RWPE2 (cell line): ENCODE data around the gene ADK.
A peak's percentile ranks its signal among the peaks of the same experiment; 100 is the strongest.

Experiments
- ATAC-seq: fragments of 200-7000 bp; cut with Tn5 transposase; 3 replicates; pipeline ENCODE4 v1.9.1; 2021; ENCODE audit warnings: low read depth
- DNase-seq: peaks from one replicate; pipeline ENCODE4 v3.0.0-alpha.2; 2020; ENCODE audit warnings: low spot score
- H3K27ac ChIP-seq: fragments of 450-650 bp; 2 replicates; pipeline ENCODE4 v1.5.1; 2017; ENCODE audit warnings: mild to moderate bottlenecking; ENCODE audit not compliant: poor library complexity, severe bottlenecking
- H3K27me3 ChIP-seq: fragments of 250-450 bp; sonication (Bioruptor Pico); 2 replicates; pipeline ENCODE4 v1.5.1; 2021; ENCODE audit warnings: mild to moderate bottlenecking, moderate library complexity; ENCODE audit not compliant: insufficient read depth, poor library complexity, severe bottlenecking
- H3K36me3 ChIP-seq: fragments of 250-450 bp; sonication (Bioruptor Pico); 2 replicates; pipeline ENCODE4 v1.5.1; 2020; ENCODE audit warnings: low read depth, mild to moderate bottlenecking, moderate library complexity
- H3K4me1 ChIP-seq: fragments of 250-450 bp; sonication (Bioruptor Pico); 2 replicates; pipeline ENCODE4 v1.5.1; 2021; ENCODE audit warnings: mild to moderate bottlenecking, moderate library complexity; ENCODE audit not compliant: insufficient read depth, poor library complexity, severe bottlenecking
- H3K4me3 ChIP-seq: fragments of 250-450 bp; sonication (Bioruptor Pico); 2 replicates; pipeline ENCODE4 v1.5.1; 2021; ENCODE audit warnings: mild to moderate bottlenecking, moderate library complexity; ENCODE audit not compliant: severe bottlenecking
- H3K9me3 ChIP-seq: fragments of 250-450 bp; sonication (Bioruptor Pico); 2 replicates; pipeline ENCODE4 v1.5.1; 2021; ENCODE audit warnings: mild to moderate bottlenecking, moderate library complexity; ENCODE audit not compliant: severe bottlenecking
- CTCF ChIP-seq: fragments of 450-650 bp; IDR thresholded peaks from one replicate; pipeline ENCODE4 v1.5.1; 2017; ENCODE audit warnings: mild to moderate bottlenecking, moderate library complexity; ENCODE audit not compliant: poor library complexity, severe bottlenecking

The ADK gene

DNA sequence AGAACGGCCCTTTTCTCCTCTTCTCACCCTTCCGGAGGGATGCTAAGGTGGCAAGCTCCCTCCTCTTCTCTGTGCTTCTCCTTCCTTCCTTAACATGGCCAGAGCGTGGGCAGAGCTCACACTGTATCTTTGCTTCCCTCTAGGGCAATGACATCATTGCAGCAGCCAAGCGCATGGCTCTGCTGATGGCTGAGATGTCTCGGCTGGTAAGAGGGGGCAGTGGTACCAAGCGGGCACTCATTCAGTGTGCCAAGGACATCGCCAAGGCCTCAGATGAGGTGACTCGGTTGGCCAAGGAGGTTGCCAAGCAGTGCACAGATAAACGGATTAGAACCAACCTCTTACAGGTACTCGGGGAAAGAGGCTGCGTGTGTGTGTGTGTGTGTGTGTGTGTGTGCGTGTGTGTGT lies 37.0 kb upstream of the ADK start:
- TF ChIP-seq CTCF = no peak
- H3K27ac ChIP-seq = no peak overlapping the region
- peaks cover 90% of the 10 kb centered on the region for H3K36me3 ChIP-seq
- no peak overlapping the region for H3K4me3 ChIP-seq
- ATAC-seq = no peak
- no peaks in the 10 kb centered on the region for H3K27me3 ChIP-seq
- H3K4me1 ChIP-seq = peaks cover 7% of the 10 kb centered on the region
- DNase-seq = no peak
- H3K9me3 ChIP-seq = no peaks in the 10 kb centered on the region

DNA sequence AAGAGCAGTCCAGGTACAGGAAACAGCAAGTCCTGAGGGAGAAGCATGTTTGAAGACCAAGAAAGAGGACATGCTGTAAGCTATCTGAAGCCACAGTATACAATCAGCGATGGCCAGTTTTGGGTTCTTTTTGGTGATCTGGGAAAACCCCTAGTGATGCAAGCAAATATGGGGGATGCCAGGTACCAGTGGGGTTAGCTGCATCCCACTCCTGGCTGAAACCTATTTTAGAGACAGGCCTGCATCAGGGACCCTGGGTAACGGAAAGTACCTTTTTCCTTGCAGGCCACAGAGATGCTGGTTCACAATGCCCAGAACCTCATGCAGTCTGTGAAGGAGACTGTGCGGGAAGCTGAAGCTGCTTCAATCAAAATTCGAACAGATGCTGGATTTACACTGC lies 33.3 kb upstream of the ADK start:
- DNase-seq (no peak), ATAC-seq (no peak)
- TF ChIP-seq CTCF = no peak
- H3K9me3 ChIP-seq = no peaks in the 10 kb centered on the region
- peak overlapping the region; percentile 67 for H3K27ac ChIP-seq
- H3K27me3 ChIP-seq = no peaks in the 10 kb centered on the region
- peaks cover 89% of the 10 kb centered on the region for H3K36me3 ChIP-seq
- peaks cover 14% of the 10 kb centered on the region for H3K4me1 ChIP-seq
- no peak overlapping the region for H3K4me3 ChIP-seq

- H3K4me3 ChIP-seq = no peak overlapping the region
- peaks cover 89% of the 10 kb centered on the region for H3K36me3 ChIP-seq
- peak overlapping the region; percentile 67 for H3K27ac ChIP-seq
- DNase-seq = no peak
- no peaks in the 10 kb centered on the region for H3K27me3 ChIP-seq
- ATAC-seq = peak; percentile 86
- no peaks in the 10 kb centered on the region for H3K9me3 ChIP-seq
- no peak for TF ChIP-seq CTCF
- H3K4me1 ChIP-seq = peaks cover 11% of the 10 kb centered on the region
These were observed 32.2 kb upstream of the ADK start for GRCh38 chr10:74118804-74119203.

DNA sequence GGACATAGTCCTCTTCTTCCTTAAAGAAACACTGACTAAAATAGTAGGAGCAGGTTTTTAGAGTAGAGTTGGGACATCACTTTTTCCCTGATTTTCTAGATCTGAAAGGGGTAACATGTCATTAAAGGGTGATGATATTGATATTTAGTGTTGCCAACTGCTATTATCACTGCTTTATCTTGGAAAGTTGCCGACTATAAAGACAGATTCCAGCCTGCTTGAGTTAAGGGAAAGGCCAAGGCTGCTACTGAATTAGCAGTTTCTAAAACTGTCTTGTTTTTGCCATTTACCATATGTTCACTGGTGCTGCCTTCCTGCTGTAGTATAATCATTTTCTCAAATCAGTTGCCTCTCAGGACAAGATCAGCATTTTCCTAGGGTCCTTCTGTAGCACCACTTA lies 30.1 kb upstream of the ADK start:
- Histone ChIP-seq H3K36me3 (peaks cover 89% of the 10 kb centered on the region), H3K27ac (no peak overlapping the region), H3K27me3 (no peaks in the 10 kb centered on the region), H3K4me1 (peaks cover 11% of the 10 kb centered on the region), H3K4me3 (no peak overlapping the region), H3K9me3 (no peaks in the 10 kb centered on the region)
- DNase-seq (no peak), ATAC-seq (no peak)
- no peak for TF ChIP-seq CTCF

- TF ChIP-seq CTCF = no peak
- no peak overlapping the region for H3K4me3 ChIP-seq
- no peak overlapping the region for H3K27ac ChIP-seq
- no peak for DNase-seq
- peaks cover 89% of the 10 kb centered on the region for H3K36me3 ChIP-seq
- no peak for ATAC-seq
- H3K27me3 ChIP-seq = no peaks in the 10 kb centered on the region
- H3K9me3 ChIP-seq = no peaks in the 10 kb centered on the region
- peaks cover 11% of the 10 kb centered on the region for H3K4me1 ChIP-seq
These were observed 29.7 kb upstream of the ADK start for GRCh38 chr10:74121368-74121767.
